DND-41 (cell line): ENCODE measurements around the gene TMEM116.
"Not testable (repeated sequence)": the region's sequence is repeated elsewhere in the genome, so short reads cannot be mapped to it uniquely, and the experiment has no call there.

Source experiments
- ATAC-seq: fragments of 200-7000 bp; cut with Tn5 transposase; 3 replicates; pipeline ENCODE4 v1.9.1; 2021; ENCODE audit warnings: low read depth; ENCODE audit not compliant: insufficient read depth
- DNase-seq: peaks from one replicate; pipeline ENCODE4 v3.0.0-alpha.2; 2020
- H2AFZ ChIP-seq: 2 replicates; pipeline ENCODE4 v1.6.0; 2012; ENCODE audit warnings: low read depth, low read length
- H3K27ac ChIP-seq: 2 replicates; pipeline ENCODE4 v1.5.1; 2012; ENCODE audit warnings: low read length, inconsistent platforms
- H3K27me3 ChIP-seq: fragments of 200-600 bp; sonication (generic); 2 replicates; pipeline ENCODE4 v1.6.0; 2012; ENCODE audit warnings: low read length, mild to moderate bottlenecking, inconsistent platforms; ENCODE audit not compliant: insufficient read depth, poor library complexity
- H3K36me3 ChIP-seq: 2 replicates; pipeline ENCODE4 v1.5.1; 2012; ENCODE audit warnings: low read length, inconsistent platforms; ENCODE audit not compliant: insufficient read depth
- H3K4me1 ChIP-seq: 2 replicates; pipeline ENCODE4 v1.5.1; 2012; ENCODE audit warnings: mild to moderate bottlenecking, low read length; ENCODE audit not compliant: insufficient read depth
- H3K4me2 ChIP-seq: 2 replicates; pipeline ENCODE4 v1.6.0; 2012; ENCODE audit warnings: mild to moderate bottlenecking, moderate library complexity, low read length, inconsistent platforms; ENCODE audit not compliant: insufficient read depth
- H3K4me3 ChIP-seq, 2 experiments: fragments of 200-600 bp in 1 of 2; shearing (Covaris generic) in 1 of 2; 2 replicates each; pipeline ENCODE4 v1.5.1; 2012 to 2016; ENCODE audit warnings: inconsistent platforms in 2 of 2, low read length in 2 of 2, mild to moderate bottlenecking in 2 of 2, low read depth in 1 of 2, moderate library complexity in 1 of 2
- H3K79me2 ChIP-seq: 2 replicates; pipeline ENCODE4 v1.6.0; 2012; ENCODE audit warnings: low read length, inconsistent platforms; ENCODE audit not compliant: insufficient read depth
- H3K9ac ChIP-seq: 2 replicates; pipeline ENCODE4 v1.6.0; 2012; ENCODE audit warnings: low read depth, mild to moderate bottlenecking, inconsistent platforms, low read length, moderate library complexity
- H3K9me3 ChIP-seq: 2 replicates; pipeline ENCODE4 v1.5.1; 2012; ENCODE audit warnings: low read length, moderate library complexity, mild to moderate bottlenecking, inconsistent platforms; ENCODE audit not compliant: insufficient read depth, severe bottlenecking
- H4K20me1 ChIP-seq: 2 replicates; pipeline ENCODE4 v1.6.0; 2012; ENCODE audit warnings: low read length; ENCODE audit not compliant: insufficient read depth
- EZH2 ChIP-seq: IDR thresholded peaks from 3 replicates; pipeline ENCODE4 v1.6.1; 2012; ENCODE audit warnings: borderline replicate concordance, low read depth, mild to moderate bottlenecking, moderate library complexity, low read length, inconsistent platforms; ENCODE audit not compliant: severe bottlenecking
- TF ChIP-seq, protein P1 (sequence below): IDR thresholded peaks from 2 replicates; pipeline ENCODE4 v1.5.1; 2012; ENCODE audit warnings: borderline replicate concordance, low read length, moderate library complexity, mild to moderate bottlenecking; ENCODE audit not compliant: poor library complexity, severe bottlenecking; ENCODE audit errors: extremely low read depth

TMEM116 gene

DNA sequence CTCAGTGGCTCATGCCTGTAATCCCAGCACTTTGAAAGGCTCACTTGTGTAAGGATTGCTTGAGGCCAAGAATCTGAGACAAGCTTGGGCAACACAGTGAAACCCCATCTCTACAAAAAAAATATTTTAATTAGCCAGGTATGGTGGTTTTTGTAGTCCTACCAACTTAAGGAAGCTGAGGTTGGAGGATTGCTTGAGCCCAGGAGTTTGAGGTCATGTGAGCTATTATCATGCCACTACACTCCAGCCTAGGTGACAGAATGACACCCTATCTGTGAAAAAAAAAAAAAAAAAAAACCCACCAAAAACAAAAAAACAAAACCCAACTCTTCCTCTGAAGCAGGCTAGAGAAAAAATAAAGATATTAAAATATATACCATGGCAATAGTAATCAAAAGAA, 41.2 kb downstream of the TMEM116 start:
- H3K4me1 ChIP-seq, result no peaks in the 10 kb centered on the region
- no peaks in the 10 kb centered on the region for H3K36me3 ChIP-seq
- H3K4me3 ChIP-seq, result no peak overlapping the region
- no peak overlapping the region for H2AFZ ChIP-seq
- H3K9ac ChIP-seq, result no peak overlapping the region
- DNase-seq (no peak), ATAC-seq (no peak)
- no peak for TF ChIP-seq EZH2
- TF ChIP-seq, protein P1, sequence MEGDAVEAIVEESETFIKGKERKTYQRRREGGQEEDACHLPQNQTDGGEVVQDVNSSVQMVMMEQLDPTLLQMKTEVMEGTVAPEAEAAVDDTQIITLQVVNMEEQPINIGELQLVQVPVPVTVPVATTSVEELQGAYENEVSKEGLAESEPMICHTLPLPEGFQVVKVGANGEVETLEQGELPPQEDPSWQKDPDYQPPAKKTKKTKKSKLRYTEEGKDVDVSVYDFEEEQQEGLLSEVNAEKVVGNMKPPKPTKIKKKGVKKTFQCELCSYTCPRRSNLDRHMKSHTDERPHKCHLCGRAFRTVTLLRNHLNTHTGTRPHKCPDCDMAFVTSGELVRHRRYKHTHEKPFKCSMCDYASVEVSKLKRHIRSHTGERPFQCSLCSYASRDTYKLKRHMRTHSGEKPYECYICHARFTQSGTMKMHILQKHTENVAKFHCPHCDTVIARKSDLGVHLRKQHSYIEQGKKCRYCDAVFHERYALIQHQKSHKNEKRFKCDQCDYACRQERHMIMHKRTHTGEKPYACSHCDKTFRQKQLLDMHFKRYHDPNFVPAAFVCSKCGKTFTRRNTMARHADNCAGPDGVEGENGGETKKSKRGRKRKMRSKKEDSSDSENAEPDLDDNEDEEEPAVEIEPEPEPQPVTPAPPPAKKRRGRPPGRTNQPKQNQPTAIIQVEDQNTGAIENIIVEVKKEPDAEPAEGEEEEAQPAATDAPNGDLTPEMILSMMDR, result no peak
- no peaks in the 10 kb centered on the region for H3K79me2 ChIP-seq
- no peaks in the 10 kb centered on the region for H4K20me1 ChIP-seq
- H3K9me3 ChIP-seq, result peaks cover 8% of the 10 kb centered on the region
- H3K4me2 ChIP-seq, result no peak overlapping the region
- H3K27ac ChIP-seq, result no peak overlapping the region
- H3K27me3 ChIP-seq, result no peaks in the 10 kb centered on the region

DNA sequence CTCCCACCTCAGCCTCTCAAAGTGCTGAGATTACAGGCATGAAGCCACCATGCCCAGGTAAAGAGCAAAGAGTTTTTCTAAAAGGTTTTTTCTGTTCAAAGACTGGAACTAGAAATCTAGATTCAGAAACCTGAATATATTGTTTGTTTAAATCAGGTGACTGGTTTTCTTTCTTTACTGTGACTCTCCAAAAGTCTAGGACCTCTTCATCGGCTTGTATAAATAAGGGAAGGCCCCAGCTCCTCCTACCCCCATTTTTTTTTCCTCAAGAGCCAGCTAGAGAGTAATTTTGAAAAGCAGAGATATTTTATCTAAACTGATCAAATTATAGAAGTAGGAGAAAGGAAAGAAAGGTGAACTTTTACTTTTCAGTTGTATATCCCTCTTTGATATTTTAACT, 48.0 kb downstream of the TMEM116 start:
- Histone ChIP-seq H3K27me3 (no peaks in the 10 kb centered on the region), H4K20me1 (no peaks in the 10 kb centered on the region), H2AFZ (no peak overlapping the region), H3K36me3 (no peaks in the 10 kb centered on the region), H3K4me3 (no peak overlapping the region), H3K79me2 (no peaks in the 10 kb centered on the region), H3K9ac (no peak overlapping the region), H3K9me3 (no peaks in the 10 kb centered on the region), H3K4me1 (no peaks in the 10 kb centered on the region), H3K27ac (no peak overlapping the region), H3K4me2 (no peak overlapping the region)
- DNase-seq (no peak), ATAC-seq (no peak)
- TF ChIP-seq EZH2, result no peak
- TF ChIP-seq, protein P1, result no peak

DNA sequence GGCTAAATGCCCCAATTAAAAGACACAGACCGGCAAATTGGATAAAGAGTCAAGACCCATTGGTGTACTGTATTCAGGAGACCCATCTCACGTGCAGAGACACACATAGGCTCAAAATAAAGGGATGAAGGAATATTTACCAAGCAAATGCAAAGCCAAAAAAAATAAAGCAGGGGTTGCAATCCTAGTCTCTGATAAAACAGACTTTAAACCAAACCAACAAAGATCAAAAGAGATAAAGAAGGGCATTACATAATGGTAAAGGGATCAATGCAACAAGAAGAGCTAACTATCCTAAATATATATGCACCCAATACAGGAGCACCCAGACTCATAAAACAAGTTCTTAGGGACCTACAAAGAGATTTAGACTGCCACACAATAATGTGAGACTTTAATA, 53.4 kb downstream of the TMEM116 start:
- H3K9me3 ChIP-seq, result peaks cover 17% of the 10 kb centered on the region
- H3K4me3 ChIP-seq, H3K79me2 ChIP-seq, H2AFZ ChIP-seq, H3K27me3 ChIP-seq, H3K36me3 ChIP-seq, H3K4me2 ChIP-seq, H3K4me1 ChIP-seq, H4K20me1 ChIP-seq, H3K27ac ChIP-seq, H3K9ac ChIP-seq, DNase-seq, ATAC-seq: not testable (repeated sequence)

DNA sequence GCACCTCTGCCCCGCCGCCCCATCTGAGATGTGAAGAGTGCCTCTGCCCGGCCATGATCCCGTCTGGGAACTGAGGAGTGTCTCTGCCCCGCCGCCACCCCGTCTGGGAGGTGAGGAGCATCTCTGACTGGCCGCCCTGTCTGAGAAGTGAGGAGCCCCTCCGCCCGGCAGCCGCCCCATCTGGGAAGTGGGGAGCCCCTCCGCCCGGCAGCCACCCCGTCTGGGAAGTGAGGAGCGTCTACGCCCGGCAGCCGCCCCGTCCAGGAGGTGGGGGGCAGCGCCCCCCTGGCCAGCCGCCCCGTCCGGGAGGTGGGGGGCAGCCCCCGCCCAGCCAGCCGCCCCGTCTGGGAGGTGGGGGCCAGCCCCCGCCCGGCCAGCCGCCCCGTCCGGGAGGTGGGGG, 55.7 kb downstream of the TMEM116 start:
- not testable (repeated sequence) for ATAC-seq, H3K4me1 ChIP-seq, H3K4me2 ChIP-seq, H2AFZ ChIP-seq, H3K27ac ChIP-seq, H3K79me2 ChIP-seq, H3K9ac ChIP-seq, H3K27me3 ChIP-seq, H4K20me1 ChIP-seq, H3K4me3 ChIP-seq, DNase-seq, H3K36me3 ChIP-seq
- peaks cover 18% of the 10 kb centered on the region for H3K9me3 ChIP-seq
